ENCODE measurements around the gene GDF10. TPM values are rescaled to one million over a fixed set of nuclear protein-coding genes. Genes with fewer than 3 reads are reported as not detected.

GDF10 gene
- total RNA-seq, 1 experiment from 2014 or later: 0.20 TPM

DNA sequence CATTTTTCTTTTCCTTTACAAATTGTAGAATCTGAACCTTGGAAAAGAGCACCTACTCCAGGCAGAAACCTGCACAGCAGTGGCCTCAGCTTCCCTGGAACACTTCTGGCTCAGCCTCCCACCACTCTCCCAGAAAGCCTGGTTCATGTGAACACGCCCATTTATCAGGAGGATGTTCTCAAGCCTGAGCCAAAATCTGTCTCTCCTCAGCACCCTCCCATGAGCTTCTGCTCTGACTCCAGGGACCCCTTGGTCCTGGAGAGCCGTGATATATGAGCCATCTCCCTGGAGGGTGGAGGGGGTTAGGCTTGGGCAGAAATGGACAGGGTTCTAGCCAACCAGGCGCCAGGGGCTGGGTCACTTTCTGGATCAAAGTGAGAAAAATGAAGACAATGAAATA lies 32.4 kb downstream of the GDF10 start:
- no CpG with 5 or more reads among the region's 3 CpGs for WGBS (ENCODE audit: extremely low coverage, insufficient read length, low lambda C conversion rate)
- H3K4me1 Mint-ChIP-seq: peaks cover 2 to 3% of the 10 kb centered on the region in 2 experiments; a peak in 1 of 4 replicates

More for the DNA sequence above, 32.4 kb downstream of the GDF10 start:
- Histone ChIP-seq H2BK5ac (ENCODE audit: insufficient read length, low read length) (no peak overlapping the region), H4K91ac (ENCODE audit: insufficient read length, low read depth, low read length) (no peak overlapping the region), H3K4me2 (ENCODE audit: insufficient read depth, insufficient read length, low read length) (no peak overlapping the region), H3K9ac (ENCODE audit: extremely low read depth, insufficient read length, low read length) (no peak overlapping the region), H3K9me3 (ENCODE audit: control insufficient read depth, low read depth, low read length) (no peaks in the 10 kb centered on the region), H3T11ph (ENCODE audit: low read length) (no peak overlapping the region), H3K23ac (ENCODE audit: insufficient read length, low read depth, low read length) (no peak overlapping the region), H3K27me3 (ENCODE audit: insufficient read depth, low read length) (no peaks in the 10 kb centered on the region), H3K23me2 (ENCODE audit: insufficient read length, low read depth, low read length, poor library complexity, severe bottlenecking) (no peaks in the 10 kb centered on the region), H2AFZ (ENCODE audit: low read length) (no peak overlapping the region), H3K4me1 (ENCODE audit: insufficient read depth, low read length) (no peaks in the 10 kb centered on the region), H3K79me2 (ENCODE audit: insufficient read depth, low read length) (no peaks in the 10 kb centered on the region), H4K20me1 (ENCODE audit: control insufficient read depth, insufficient read depth, insufficient read length) (no peaks in the 10 kb centered on the region), H3K14ac (ENCODE audit: insufficient read depth, low read length) (no peak overlapping the region; the same call in 1 of the 2 replicates), H3K27ac (ENCODE audit: insufficient read length, low read depth, low read length) (no peak overlapping the region), H2BK12ac (ENCODE audit: insufficient read length, low read depth, low read length) (no peak overlapping the region), H3K56ac (ENCODE audit: insufficient read length, low read depth, low read length) (no peak overlapping the region), H3K18ac (ENCODE audit: insufficient read length, low read depth, low read length) (no peak overlapping the region), H2AK5ac (ENCODE audit: insufficient read length, low read length) (no peak overlapping the region), H4K5ac (ENCODE audit: insufficient read length, low read depth, low read length) (no peak overlapping the region), H4K8ac (replicated peaks; ENCODE audit: insufficient read length, low read depth, low read length) (no peak overlapping the region), H2BK20ac (ENCODE audit: low read depth, low read length, poor library complexity, severe bottlenecking) (no peak overlapping the region), H3K4ac (ENCODE audit: low read depth, low read length) (no peak overlapping the region), H2BK120ac (ENCODE audit: low read depth, low read length, poor library complexity, severe bottlenecking) (no peak overlapping the region), H3K79me1 (ENCODE audit: insufficient read depth, low read depth, low read length, poor library complexity, severe bottlenecking) (no peaks in the 10 kb centered on the region), H2BK15ac (ENCODE audit: low read depth, low read length) (no peak overlapping the region)
- H3K27ac Mint-ChIP-seq: no peak overlapping the region
- DNase-seq: no peak
- no peak overlapping the region for H3K4me3 Mint-ChIP-seq
- TF ChIP-seq, protein P1, sequence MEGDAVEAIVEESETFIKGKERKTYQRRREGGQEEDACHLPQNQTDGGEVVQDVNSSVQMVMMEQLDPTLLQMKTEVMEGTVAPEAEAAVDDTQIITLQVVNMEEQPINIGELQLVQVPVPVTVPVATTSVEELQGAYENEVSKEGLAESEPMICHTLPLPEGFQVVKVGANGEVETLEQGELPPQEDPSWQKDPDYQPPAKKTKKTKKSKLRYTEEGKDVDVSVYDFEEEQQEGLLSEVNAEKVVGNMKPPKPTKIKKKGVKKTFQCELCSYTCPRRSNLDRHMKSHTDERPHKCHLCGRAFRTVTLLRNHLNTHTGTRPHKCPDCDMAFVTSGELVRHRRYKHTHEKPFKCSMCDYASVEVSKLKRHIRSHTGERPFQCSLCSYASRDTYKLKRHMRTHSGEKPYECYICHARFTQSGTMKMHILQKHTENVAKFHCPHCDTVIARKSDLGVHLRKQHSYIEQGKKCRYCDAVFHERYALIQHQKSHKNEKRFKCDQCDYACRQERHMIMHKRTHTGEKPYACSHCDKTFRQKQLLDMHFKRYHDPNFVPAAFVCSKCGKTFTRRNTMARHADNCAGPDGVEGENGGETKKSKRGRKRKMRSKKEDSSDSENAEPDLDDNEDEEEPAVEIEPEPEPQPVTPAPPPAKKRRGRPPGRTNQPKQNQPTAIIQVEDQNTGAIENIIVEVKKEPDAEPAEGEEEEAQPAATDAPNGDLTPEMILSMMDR (conservative IDR thresholded peaks at IDR 0.05): no peak
- H3K9me3 Mint-ChIP-seq: peaks cover 0 to 2% of the 10 kb centered on the region in 2 experiments; a peak in 2 of 5 replicates
- no peaks in the 10 kb centered on the region for H3K27me3 Mint-ChIP-seq (ENCODE audit: low read depth)
- no peaks in the 10 kb centered on the region for H3K36me3 Mint-ChIP-seq (ENCODE audit: insufficient read depth in 1 of 3, low read depth in 3 of 3)
